Mammary epithelial cell (primary cell): ENCODE results near the gene USP40.

ENCODE experiments used
- CTCF ChIP-seq, 2 donors: IDR thresholded peaks in 1 of 2; conservative IDR thresholded peaks in 1 of 2; 2 replicates each; pipeline ENCODE4 v1.5.1; 2011 to 2012; ENCODE audit warnings: inconsistent platforms in 2 of 2, low read length in 2 of 2, mild to moderate bottlenecking in 2 of 2, control low read depth in 1 of 2, low read depth in 1 of 2; ENCODE audit not compliant: insufficient read depth in 1 of 2; ENCODE audit errors: extremely low read depth in 1 of 2
- EZH2 ChIP-seq: IDR thresholded peaks from 2 replicates; pipeline ENCODE4 v1.6.1; 2012; ENCODE audit warnings: low read length, inconsistent platforms, borderline replicate concordance

DNA sequence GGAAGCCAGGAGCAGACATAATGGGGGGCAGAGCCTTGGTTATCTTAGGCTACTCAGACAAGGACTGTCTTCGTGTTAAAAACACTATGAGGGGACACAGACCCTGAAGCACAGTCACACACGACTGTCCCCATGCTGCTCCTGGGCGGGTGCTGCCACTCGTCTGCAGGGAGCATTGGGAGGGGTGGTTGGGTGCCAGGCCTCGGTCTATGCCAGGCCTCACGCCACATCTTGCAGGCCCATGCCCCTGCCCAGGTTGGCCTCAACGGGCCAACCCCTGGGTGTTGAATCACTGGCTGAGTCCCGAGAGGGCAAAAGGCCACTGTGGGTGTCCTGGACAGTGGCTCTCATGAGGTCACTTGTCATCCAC is 97.9 kb downstream of the USP40 start:
- TF ChIP-seq CTCF (conservative IDR thresholded peaks at IDR 0.05 in 1 of 2, IDR thresholded peaks at IDR 0.05 in 1 of 2; ENCODE audit: extremely low read depth in 1 of 2, insufficient read depth in 1 of 2, low read depth in 1 of 2, low read length in 2 of 2) (no peak), EZH2 (no peak)
